ENCODE data around the gene GIPC2.

The GIPC2 gene

DNA sequence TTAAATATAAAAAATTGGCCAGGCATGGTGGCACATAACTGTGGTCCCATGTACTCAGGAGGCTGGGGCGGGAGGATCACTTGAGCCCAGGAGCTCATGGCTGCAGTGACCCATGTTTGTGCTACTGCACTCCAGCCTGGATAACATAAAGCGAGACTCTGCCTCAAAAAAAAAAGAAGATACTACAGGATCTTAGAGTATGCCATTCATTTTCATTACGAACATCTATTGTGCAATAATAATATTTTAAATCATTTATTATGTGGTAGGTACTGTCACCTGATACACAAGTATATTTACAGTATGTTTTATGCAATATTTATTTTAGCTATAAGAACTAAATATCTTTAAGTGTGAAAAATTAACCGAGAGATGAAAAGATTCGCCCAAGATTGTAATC is 9.3 kb upstream of the GIPC2 start:
- Histone ChIP-seq H3K27ac (ENCODE audit: poor library complexity, severe bottlenecking) (no peak overlapping the region), H3K4me3 (ENCODE audit: severe bottlenecking) (no peak overlapping the region), H3K36me3 (ENCODE audit: low read depth) (no peaks in the 10 kb centered on the region), H3K4me1 (ENCODE audit: insufficient read depth, poor library complexity, severe bottlenecking) (peaks cover 14% of the 10 kb centered on the region), H3K9me3 (ENCODE audit: severe bottlenecking) (no peaks in the 10 kb centered on the region), H3K27me3 (ENCODE audit: insufficient read depth, poor library complexity, severe bottlenecking) (no peaks in the 10 kb centered on the region)
- DNase-seq (ENCODE audit: low spot score): no peak
- ATAC-seq (ENCODE audit: low read depth): no peak
- TF ChIP-seq, protein P1, sequence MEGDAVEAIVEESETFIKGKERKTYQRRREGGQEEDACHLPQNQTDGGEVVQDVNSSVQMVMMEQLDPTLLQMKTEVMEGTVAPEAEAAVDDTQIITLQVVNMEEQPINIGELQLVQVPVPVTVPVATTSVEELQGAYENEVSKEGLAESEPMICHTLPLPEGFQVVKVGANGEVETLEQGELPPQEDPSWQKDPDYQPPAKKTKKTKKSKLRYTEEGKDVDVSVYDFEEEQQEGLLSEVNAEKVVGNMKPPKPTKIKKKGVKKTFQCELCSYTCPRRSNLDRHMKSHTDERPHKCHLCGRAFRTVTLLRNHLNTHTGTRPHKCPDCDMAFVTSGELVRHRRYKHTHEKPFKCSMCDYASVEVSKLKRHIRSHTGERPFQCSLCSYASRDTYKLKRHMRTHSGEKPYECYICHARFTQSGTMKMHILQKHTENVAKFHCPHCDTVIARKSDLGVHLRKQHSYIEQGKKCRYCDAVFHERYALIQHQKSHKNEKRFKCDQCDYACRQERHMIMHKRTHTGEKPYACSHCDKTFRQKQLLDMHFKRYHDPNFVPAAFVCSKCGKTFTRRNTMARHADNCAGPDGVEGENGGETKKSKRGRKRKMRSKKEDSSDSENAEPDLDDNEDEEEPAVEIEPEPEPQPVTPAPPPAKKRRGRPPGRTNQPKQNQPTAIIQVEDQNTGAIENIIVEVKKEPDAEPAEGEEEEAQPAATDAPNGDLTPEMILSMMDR (IDR thresholded peaks at IDR 0.05; ENCODE audit: poor library complexity, severe bottlenecking): no peak

DNA sequence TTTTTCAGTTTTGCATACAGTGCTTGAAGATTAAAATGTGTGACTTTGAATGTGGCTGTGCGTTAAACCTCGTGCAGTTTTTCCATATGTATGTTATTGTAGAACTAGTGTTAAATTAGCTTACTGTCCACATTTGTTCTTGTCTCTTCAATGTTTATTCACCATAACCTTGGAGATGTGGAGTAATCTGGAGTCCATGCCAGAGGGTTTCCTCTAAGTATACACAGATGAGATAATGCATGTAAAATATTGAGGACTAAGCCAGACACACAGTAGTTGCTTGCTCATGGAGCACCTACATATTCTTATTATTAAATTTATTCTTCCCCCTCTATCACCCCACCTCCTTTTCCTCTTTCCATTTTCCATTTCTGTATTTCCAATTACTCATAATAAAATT is 7.7 kb upstream of the GIPC2 start:
- no peaks in the 10 kb centered on the region for H3K27me3 ChIP-seq (ENCODE audit: insufficient read depth, poor library complexity, severe bottlenecking)
- H3K4me1 ChIP-seq (ENCODE audit: insufficient read depth, poor library complexity, severe bottlenecking): peaks cover 12% of the 10 kb centered on the region
- H3K27ac ChIP-seq (ENCODE audit: poor library complexity, severe bottlenecking): no peak overlapping the region
- H3K4me3 ChIP-seq (ENCODE audit: severe bottlenecking): no peak overlapping the region
- H3K9me3 ChIP-seq (ENCODE audit: severe bottlenecking): no peaks in the 10 kb centered on the region
- no peak for DNase-seq (ENCODE audit: low spot score)
- no peaks in the 10 kb centered on the region for H3K36me3 ChIP-seq (ENCODE audit: low read depth)
- ATAC-seq (ENCODE audit: low read depth): no peak
- TF ChIP-seq, protein P1 (IDR thresholded peaks at IDR 0.05; ENCODE audit: poor library complexity, severe bottlenecking): no peak

DNA sequence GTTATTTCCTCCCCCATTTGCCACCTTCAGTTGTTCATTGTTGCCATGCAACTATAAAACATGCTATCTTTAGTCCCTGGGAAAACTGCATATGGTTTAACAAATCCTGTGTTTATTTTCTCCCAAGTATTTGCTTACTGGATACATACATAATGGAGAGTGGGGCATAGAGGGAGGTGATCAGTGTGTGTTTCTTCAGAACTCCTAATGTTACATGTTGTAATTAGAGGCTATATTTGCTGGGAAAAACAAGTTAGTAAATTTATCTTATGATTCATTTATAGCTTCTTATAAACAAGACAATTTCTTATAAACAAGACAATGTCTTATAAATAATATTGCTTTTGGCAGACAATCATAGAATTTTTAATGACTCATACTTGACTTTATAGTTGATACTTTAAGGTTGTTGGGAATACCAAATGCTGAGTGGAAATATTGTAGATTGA is 7.3 kb upstream of the GIPC2 start:
- Histone ChIP-seq H3K27ac (ENCODE audit: poor library complexity, severe bottlenecking) (no peak overlapping the region), H3K9me3 (ENCODE audit: severe bottlenecking) (no peaks in the 10 kb centered on the region), H3K36me3 (ENCODE audit: low read depth) (no peaks in the 10 kb centered on the region), H3K4me1 (ENCODE audit: insufficient read depth, poor library complexity, severe bottlenecking) (peaks cover 7% of the 10 kb centered on the region), H3K27me3 (ENCODE audit: insufficient read depth, poor library complexity, severe bottlenecking) (no peaks in the 10 kb centered on the region), H3K4me3 (ENCODE audit: severe bottlenecking) (no peak overlapping the region)
- DNase-seq (ENCODE audit: low spot score) (no peak), ATAC-seq (ENCODE audit: low read depth) (peak; percentile 29; the same call in 1 of the 3 replicates)
- TF ChIP-seq, protein P1 (IDR thresholded peaks at IDR 0.05; ENCODE audit: poor library complexity, severe bottlenecking): no peak

DNA sequence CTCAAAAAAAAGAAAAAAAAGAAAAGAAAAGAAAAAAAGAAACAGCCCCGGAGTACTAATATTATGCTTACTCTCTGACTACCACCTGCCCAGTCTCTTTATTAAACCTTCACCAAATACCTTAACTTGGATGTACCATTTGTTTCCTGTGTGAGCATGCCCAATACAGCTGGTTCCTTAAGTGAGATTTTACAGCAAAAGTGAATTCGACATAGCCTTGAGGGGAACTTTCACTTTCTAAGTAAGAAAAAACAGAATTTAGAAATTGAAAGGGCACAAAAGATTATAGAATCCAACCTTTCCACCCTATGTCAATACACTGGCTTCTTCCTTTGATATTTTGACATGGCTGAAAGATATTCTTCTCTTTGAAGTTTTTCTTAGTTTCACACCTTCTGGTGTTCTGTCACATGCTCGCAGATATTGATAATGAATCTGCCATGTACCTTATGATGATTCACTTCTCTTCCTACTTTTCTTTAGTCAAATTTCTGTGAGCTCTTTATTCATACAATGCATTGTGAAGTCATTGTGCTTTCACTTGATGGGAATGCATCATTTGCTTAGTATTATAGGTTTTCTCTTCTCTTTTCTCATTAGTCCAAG is 5.2 kb upstream of the GIPC2 start:
- Histone ChIP-seq H3K27ac (ENCODE audit: poor library complexity, severe bottlenecking) (no peak overlapping the region), H3K36me3 (ENCODE audit: low read depth) (no peaks in the 10 kb centered on the region), H3K4me1 (ENCODE audit: insufficient read depth, poor library complexity, severe bottlenecking) (no peaks in the 10 kb centered on the region), H3K9me3 (ENCODE audit: severe bottlenecking) (no peaks in the 10 kb centered on the region), H3K4me3 (ENCODE audit: severe bottlenecking) (no peak overlapping the region), H3K27me3 (ENCODE audit: insufficient read depth, poor library complexity, severe bottlenecking) (peaks cover 6% of the 10 kb centered on the region)
- DNase-seq (ENCODE audit: low spot score) (no peak), ATAC-seq (ENCODE audit: low read depth) (no peak)
- TF ChIP-seq, protein P1 (IDR thresholded peaks at IDR 0.05; ENCODE audit: poor library complexity, severe bottlenecking): no peak

DNA sequence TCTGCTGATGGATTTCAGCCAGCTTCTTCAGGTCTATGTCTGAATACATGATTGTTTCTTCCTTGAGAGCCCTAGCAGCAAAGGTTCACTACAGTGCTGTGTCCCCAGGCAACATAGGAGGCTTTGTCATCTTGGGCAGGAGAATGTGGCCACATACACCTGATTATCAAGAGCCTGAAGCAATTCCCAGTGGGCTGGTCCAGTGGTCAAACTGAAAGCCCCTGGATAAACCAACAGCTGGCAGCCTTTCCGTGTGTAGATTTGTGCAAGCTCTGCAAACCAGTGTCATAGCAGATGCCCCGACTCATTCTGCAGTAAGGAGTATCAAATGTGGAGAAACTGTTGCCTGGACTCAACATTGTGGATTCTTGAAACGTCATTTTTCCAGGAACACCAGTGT is 2.3 kb upstream of the GIPC2 start:
- no peak for ATAC-seq (ENCODE audit: low read depth)
- no peak for DNase-seq (ENCODE audit: low spot score)
- peaks cover 16% of the 10 kb centered on the region for H3K27me3 ChIP-seq (ENCODE audit: insufficient read depth, poor library complexity, severe bottlenecking)
- TF ChIP-seq, protein P1 (IDR thresholded peaks at IDR 0.05; ENCODE audit: poor library complexity, severe bottlenecking): no peak
- H3K4me3 ChIP-seq (ENCODE audit: severe bottlenecking): no peak overlapping the region
- no peaks in the 10 kb centered on the region for H3K4me1 ChIP-seq (ENCODE audit: insufficient read depth, poor library complexity, severe bottlenecking)
- H3K27ac ChIP-seq (ENCODE audit: poor library complexity, severe bottlenecking): no peak overlapping the region
- H3K9me3 ChIP-seq (ENCODE audit: severe bottlenecking): no peaks in the 10 kb centered on the region
- no peaks in the 10 kb centered on the region for H3K36me3 ChIP-seq (ENCODE audit: low read depth)

All from RWPE2 (cell line).